HepG2 (cell line): ENCODE data around the gene NTM. TPM values are rescaled to one million over a fixed set of nuclear protein-coding genes. Genes with fewer than 3 reads are reported as not detected.

ENCODE experiments used
- ATAC-seq: fragments of 200-7000 bp; cut with Tn5 transposase; 3 replicates; pipeline ENCODE4 v1.9.1; 2020; ENCODE audit warnings: mild to moderate bottlenecking, moderate library complexity
- BruUV-seq: library from RNA; stranded (reverse); fragments of 400-500 nt; replicated peaks from 2 replicates; lab custom pipeline; 2021; lab: Mats Ljungman, UMichigan
- CTCF ChIA-PET: fragments of 300-600 bp; formaldehyde crosslinking; extraction: SDS; loops from one replicate; lab custom pipeline; 2021; ENCODE audit warnings: low total read pairs, inconsistent platforms, low intra/inter-chr PET ratio; lab: Yijun Ruan, JAX
- POLR2A ChIA-PET: fragments of 350-600 bp; sonication (Branson Sonifier 250); formaldehyde crosslinking; loops from one replicate; lab custom pipeline; 2020; ENCODE audit warnings: antibody characterized with exemption, inconsistent platforms; lab: Yijun Ruan, JAX
- DNase-seq: peaks from one replicate; pipeline ENCODE4 v3.0.0-alpha.2; 2015; ENCODE audit warnings: low spot score
- FAIRE-seq: peaks from 3 replicates; lab custom pipeline; 2011; peaks lifted over from hg19 to GRCh38; lab: Jason Lieb, UNC
- H2AFZ ChIP-seq: one replicate; pipeline ENCODE4 v1.6.1; 2011; ENCODE audit warnings: low read length, inconsistent platforms
- H3K27ac ChIP-seq: fragments of 300-600 bp; 3 replicates; pipeline ENCODE4 v1.8.0; 2011; ENCODE audit warnings: mixed run types, mild to moderate bottlenecking, mixed read lengths, low read length, inconsistent platforms; ENCODE audit not compliant: insufficient read depth; ENCODE audit errors: extremely low read length
- H3K27me3 ChIP-seq, 2 experiments: fragments of 200-600 bp in 1 of 2; 2 replicates in 1 of 2; 3 replicates in 1 of 2; pipeline versions ENCODE4 v1.6.0 to v1.8.0; 2011; ENCODE audit warnings: low read length in 2 of 2, mild to moderate bottlenecking in 2 of 2, moderate library complexity in 2 of 2, inconsistent platforms in 1 of 2; ENCODE audit not compliant: insufficient read depth in 2 of 2, control insufficient read depth in 1 of 2
- H3K36me3 ChIP-seq, 2 experiments: fragments of 200-600 bp in 1 of 2; replicated peaks in 1 of 2; 2 replicates in 1 of 2; 3 replicates in 1 of 2; pipeline versions ENCODE4 v1.5.1 to v1.8.0; 2011; ENCODE audit warnings: low read length in 2 of 2, inconsistent platforms in 1 of 2; ENCODE audit not compliant: insufficient read depth in 2 of 2, control insufficient read depth in 1 of 2
- H3K4me1 ChIP-seq: 2 replicates; pipeline ENCODE4 v1.5.1; 2012; ENCODE audit warnings: low read length, inconsistent platforms; ENCODE audit not compliant: insufficient read depth
- H3K4me2 ChIP-seq: 2 replicates; pipeline ENCODE4 v1.6.0; 2011; ENCODE audit warnings: low read depth, low read length, inconsistent platforms
- H3K4me3 ChIP-seq, 3 experiments: fragments of 200-600 bp in 1 of 3; sonication (generic), shearing (Covaris generic) in 1 of 3; replicated peaks in 1 of 3; 2 replicates each; pipeline ENCODE4 v1.5.1; 2011 to 2016; ENCODE audit warnings: low read length in 3 of 3, inconsistent platforms in 2 of 3, low read depth in 2 of 3, mild to moderate bottlenecking in 2 of 3, control low read depth in 1 of 3, mixed read lengths in 1 of 3; ENCODE audit not compliant: insufficient read depth in 1 of 3
- H3K79me2 ChIP-seq: one replicate; pipeline ENCODE4 v1.6.1; 2011; ENCODE audit warnings: low read length, inconsistent platforms; ENCODE audit not compliant: insufficient read depth
- H3K9ac ChIP-seq: 2 replicates; pipeline ENCODE4 v1.6.0; 2011; ENCODE audit warnings: mild to moderate bottlenecking, low read depth, low read length, inconsistent platforms; ENCODE audit not compliant: insufficient read depth
- H3K9me3 ChIP-seq: 2 replicates; pipeline ENCODE4 v1.5.1; 2012; ENCODE audit warnings: mild to moderate bottlenecking, low read length
- H4K20me1 ChIP-seq: 2 replicates; pipeline ENCODE4 v1.6.0; 2011; ENCODE audit warnings: inconsistent platforms, mild to moderate bottlenecking, low read length, moderate library complexity; ENCODE audit not compliant: insufficient read depth
- EZH2 ChIP-seq: conservative IDR thresholded peaks from 2 replicates; pipeline ENCODE4 v1.6.1; 2012; ENCODE audit warnings: mild to moderate bottlenecking, low read depth, low read length, moderate library complexity
- GLI4 ChIP-seq: sonication (generic); formaldehyde crosslinking; IDR thresholded peaks from 2 replicates; pipeline ENCODE4 v1.5.1; 2020; ENCODE audit warnings: missing genetic modification reagents, mild to moderate bottlenecking, moderate library complexity, borderline replicate concordance
- SYNCRIP ChIP-seq: fragments of 200-400 bp; formaldehyde crosslinking; IDR thresholded peaks from 2 replicates; pipeline ENCODE4 v1.6.1; 2018; ENCODE audit warnings: mild to moderate bottlenecking, low read depth, low read length; ENCODE audit not compliant: insufficient read depth
- ZBTB40 ChIP-seq, 2 experiments: fragments of 450-650 bp in 1 of 2; sonication (generic) in 1 of 2; formaldehyde crosslinking in 1 of 2; IDR thresholded peaks; 2 replicates each; pipeline versions ENCODE4 v1.6.1 to v1.8.0; 2016 to 2022; ENCODE audit warnings: antibody characterized with exemption in 1 of 2, mild to moderate bottlenecking in 1 of 2, missing genetic modification reagents in 1 of 2
- ZFP36L2 ChIP-seq: sonication (generic); formaldehyde crosslinking; IDR thresholded peaks from 2 replicates; pipeline ENCODE4 v1.4.0; 2020; ENCODE audit warnings: missing genetic modification reagents
- ZNF407 ChIP-seq: sonication (generic); formaldehyde crosslinking; IDR thresholded peaks from one replicate; pipeline ENCODE4 v1.5.1; 2020; ENCODE audit warnings: mild to moderate bottlenecking, missing genetic modification reagents; ENCODE audit errors: not compliant biosample characterization
- WGBS: methylation state at CpG from one replicate; pipeline ENCODE4 v1.1.6; 2017; ENCODE audit warnings: low lambda C conversion rate; 5-methylcytosine and 5-hydroxymethylcytosine counted together
- in situ Hi-C: cut with HindIII; loops from 2 replicates; pipeline ENCODE4 v1.10.0; 2017; ENCODE audit warnings: low pct_unique_long_range_greater_than_20kb; ENCODE audit not compliant: extremely low pct_ligation_motif_present
- intact Hi-C: fragments of 100-400 bp; cut with micrococcal nuclease; formaldehyde crosslinking; loops from one replicate; pipeline ENCODE4 v1.10.0; 2022; ENCODE audit not compliant: unreplicated experiment
- polyA plus RNA-seq, 8 experiments: library from polyadenylated mRNA; depleted of rRNA in 3 of 8; stranded (reverse) in 7 of 8; unstranded in 1 of 8; fragments of >200 nt; fragmentation: Illumina TruSeq in 4 of 8; extraction: Trizol in 4 of 8; gene quantifications; 2 replicates each; pipeline versions ENCODE4 v1.2.1 to v1.2.3, GENCODE V29; 2011 to 2016; ENCODE audit warnings: low read depth in 4 of 8, missing spikeins in 1 of 8, mixed read lengths in 1 of 8; ENCODE audit not compliant: insufficient read depth in 1 of 8
- total RNA-seq, 5 experiments: library from RNA; depleted of rRNA; stranded (reverse); fragments of >200 nt; fragmentation: Illumina TruSeq; extraction: Trizol; gene quantifications; 2 replicates each; pipeline ENCODE4 v1.2.3, GENCODE V29; 2016; ENCODE audit warnings: low read depth in 1 of 5

Gene NTM
- total and polyA plus RNA-seq, 2 of the 13 experiments (the other 11 are each of a cell fraction or from before 2014, with no cell fraction given) = not detected

GRCh38 chr11:132119573-132119972 is 749.2 kb downstream of the NTM start:
- no peaks in the 10 kb centered on the region for H3K27me3 ChIP-seq
- POLR2A ChIA-PET = no interaction called here
- H4K20me1 ChIP-seq = no peaks in the 10 kb centered on the region
- BruUV-seq = no TSS peak
- no peak overlapping the region for H3K27ac ChIP-seq
- H3K4me1 ChIP-seq = no peaks in the 10 kb centered on the region
- intact Hi-C loops (no loop called here), in situ Hi-C loops (loop anchor here (25.0 kb wide), 1 partner anchor 943 kb away; no protein-coding TSS in a partner anchor)
- WGBS = 11% methylated on average over 1 of the region's 4 CpGs
- ATAC-seq = no peak
- no peaks in the 10 kb centered on the region for H3K36me3 ChIP-seq
- H3K4me2 ChIP-seq = no peak overlapping the region
- H3K9ac ChIP-seq = no peak overlapping the region
- no peaks in the 10 kb centered on the region for H3K9me3 ChIP-seq
- H3K4me3 ChIP-seq = no peak overlapping the region
- no peak for DNase-seq
- CTCF ChIA-PET = no interaction called here
- FAIRE-seq = no peak
- no peaks in the 10 kb centered on the region for H3K79me2 ChIP-seq
- H2AFZ ChIP-seq = no peak overlapping the region
- TF ChIP-seq ZNF407 (no peak), ZBTB40 (IDR thresholded peaks at IDR 0.05) (no peak), ZBTB40 (CRISPR knock-in tag; IDR thresholded peaks at IDR 0.05) (no peak), SYNCRIP (no peak), EZH2 (no peak), ZFP36L2 (CRISPR knock-in tag) (no peak), GLI4 (CRISPR knock-in tag) (no peak)
